Pancreas (tissue), 10 donors: Measurements from ENCODE around the gene CCDC51. TPM values are rescaled to one million over a fixed set of nuclear protein-coding genes. Genes with fewer than 3 reads are reported as not detected.

ENCODE experiments used
- ATAC-seq, 4 donors: fragments of 200-7000 bp; cut with Tn5 transposase; one replicate each; pipeline versions ENCODE4 v1.8.0 to v1.9.1; 2020; ENCODE audit warnings: mild to moderate bottlenecking in 4 of 4, moderate library complexity in 4 of 4
- DNase-seq, 6 donors: peaks; one replicate each; pipeline ENCODE4 v3.0.0-alpha.2; 2020
- FAIRE-seq: peaks from 2 replicates; lab custom pipeline; 2012; peaks lifted over from hg19 to GRCh38; lab: Jason Lieb, UNC
- H3K27ac ChIP-seq, 4 donors: fragments of 200-600 bp; sonication (generic); 1 replicate in 3 of 4; 2 replicates in 1 of 4; pipeline versions ENCODE4 v1.5.0 to v1.8.0; 2020
- H3K27me3 ChIP-seq, 4 donors: fragments of 200-600 bp; one replicate each; pipeline ENCODE4 v1.8.0; 2021
- H3K36me3 ChIP-seq, 3 donors: fragments of 200-600 bp; sonication (generic) in 1 of 3; one replicate each; pipeline versions ENCODE4 v1.5.0 to v1.8.0; 2020 to 2021
- H3K4me1 ChIP-seq, 3 donors: fragments of 200-600 bp; one replicate each; pipeline ENCODE4 v1.8.0; 2021
- H3K4me3 ChIP-seq, 4 donors: fragments of 200-600 bp; sonication (generic) in 2 of 4; one replicate each; pipeline versions ENCODE4 v1.5.0 to v1.8.0; 2020 to 2021
- H3K9me3 ChIP-seq, 4 donors: fragments of 200-600 bp; one replicate each; pipeline ENCODE4 v1.8.0; 2021
- WGBS, 2 donors: extraction: QIAGEN DNeasy Blood & Tissue Kit; methylation state at CpG; one replicate each; pipeline ENCODE4 v1.1.7; 2013; 5-methylcytosine and 5-hydroxymethylcytosine counted together
- intact Hi-C, 3 donors: fragments of 100-400 bp; cut with DNase I; formaldehyde crosslinking; loops; one replicate each; pipeline versions ENCODE4 v1.11.1 to v1.14.2; 2022
- polyA plus RNA-seq, 2 donors: library from polyadenylated mRNA; stranded (reverse); fragments of 200-250 nt; gene quantifications; one replicate each; pipeline ENCODE4 v1.2.3, GENCODE V29; 2013
- total RNA-seq, 6 donors: library from RNA; stranded (reverse); fragmentation: NEBNext Ultra II Directional in 4 of 6; extraction: Animal tissue kit (Norgen Biotek cat#: 25700) in 4 of 6; gene quantifications; one replicate each; pipeline versions ENCODE4 v1.2.1 to v1.2.4, GENCODE V29; 2021 to 2023
- TF ChIP-seq, protein P1 (sequence below), 4 donors: fragments of 200-600 bp; sonication (generic) in 3 of 4; IDR thresholded peaks; one replicate each; pipeline versions ENCODE4 v1.5.0 to v1.8.0; 2021; ENCODE audit warnings: antibody characterized with exemption in 4 of 4
- donor health status: healthy with polysubstance abuse.
- donor health status: DM: no; HTN: no; CAD: no; lungs with moderate emphysema.
- donor health status: DM: no; HTN: no; CAD: no.
- donor health status: control.
- donor health status: control.
- donor health status: Bipolar disorder and iron deficiency.
- donor health status: DM: yes; HTN: yes; CAD: no.
- donor health status: DM: no; HTN: no; CAD: no.
- donor health status: DM: no; HTN: no; CAD: no.
- donor health status: DM: yes; HTN: yes; CAD: no.

The CCDC51 gene
- total and polyA plus RNA-seq, 8 donors, result 1.6 to 5.8 (median 3.3) TPM

GRCh38 chr3:48466386-48467109 is 26.6 kb upstream of the CCDC51 start:
- ATAC-seq (peak; percentile 12 to 29 (median 16)), FAIRE-seq (no peak), DNase-seq (peak in 5 of 6 donors; percentile 66 to 89 (median 73))
- no peaks in the 10 kb centered on the region for H3K27me3 ChIP-seq
- H3K4me3 ChIP-seq, result peak overlapping the region; percentile 12 to 54 (median 38)
- peaks cover 22 to 39% (median 27%) of the 10 kb centered on the region in 3 donors for H3K4me1 ChIP-seq
- H3K9me3 ChIP-seq, result no peaks in the 10 kb centered on the region
- H3K27ac ChIP-seq, result peak overlapping the region; percentile 99 to 100 (median 100)
- TF ChIP-seq, protein P1, sequence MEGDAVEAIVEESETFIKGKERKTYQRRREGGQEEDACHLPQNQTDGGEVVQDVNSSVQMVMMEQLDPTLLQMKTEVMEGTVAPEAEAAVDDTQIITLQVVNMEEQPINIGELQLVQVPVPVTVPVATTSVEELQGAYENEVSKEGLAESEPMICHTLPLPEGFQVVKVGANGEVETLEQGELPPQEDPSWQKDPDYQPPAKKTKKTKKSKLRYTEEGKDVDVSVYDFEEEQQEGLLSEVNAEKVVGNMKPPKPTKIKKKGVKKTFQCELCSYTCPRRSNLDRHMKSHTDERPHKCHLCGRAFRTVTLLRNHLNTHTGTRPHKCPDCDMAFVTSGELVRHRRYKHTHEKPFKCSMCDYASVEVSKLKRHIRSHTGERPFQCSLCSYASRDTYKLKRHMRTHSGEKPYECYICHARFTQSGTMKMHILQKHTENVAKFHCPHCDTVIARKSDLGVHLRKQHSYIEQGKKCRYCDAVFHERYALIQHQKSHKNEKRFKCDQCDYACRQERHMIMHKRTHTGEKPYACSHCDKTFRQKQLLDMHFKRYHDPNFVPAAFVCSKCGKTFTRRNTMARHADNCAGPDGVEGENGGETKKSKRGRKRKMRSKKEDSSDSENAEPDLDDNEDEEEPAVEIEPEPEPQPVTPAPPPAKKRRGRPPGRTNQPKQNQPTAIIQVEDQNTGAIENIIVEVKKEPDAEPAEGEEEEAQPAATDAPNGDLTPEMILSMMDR (IDR thresholded peaks at IDR 0.05), result no peak
- intact Hi-C loops, result loop anchor here in 1 of 3 donors (5.0 kb wide), 1 partner anchor 86 kb away; no protein-coding TSS in a partner anchor
- no peaks in the 10 kb centered on the region for H3K36me3 ChIP-seq
- 11 to 12% methylated on average over 17 to 19 of the region's 19 CpGs for WGBS, 2 donors

GRCh38 chr3:48465531-48466378 is 25.8 kb upstream of the CCDC51 start:
- peak; percentile 90 to 100 (median 98) for DNase-seq
- 1% methylated on average over 15 to 21 of the region's 21 CpGs for whole genome bisulfite sequencing, 2 donors
- no peaks in the 10 kb centered on the region for H3K9me3 ChIP-seq
- intact Hi-C loops, result loop anchor here in 1 of 3 donors (5.0 kb wide), 1 partner anchor 87 kb away; no protein-coding TSS in a partner anchor
- peak; percentile 89 to 95 (median 92) for ATAC-seq
- H3K27ac ChIP-seq, result peak overlapping the region; percentile 99 to 100 (median 100)
- peak overlapping the region; percentile 12 to 54 (median 38) for H3K4me3 ChIP-seq
- peaks cover 22 to 35% (median 27%) of the 10 kb centered on the region in 3 donors for H3K4me1 ChIP-seq
- FAIRE-seq, result peak; percentile 88
- TF ChIP-seq, protein P1 (IDR thresholded peaks at IDR 0.05), result peak in 3 of 4 donors; percentile 50 to 57 (median 51)
- no peaks in the 10 kb centered on the region for H3K27me3 ChIP-seq
- H3K36me3 ChIP-seq, result peaks cover 0 to 3% (median 3%) of the 10 kb centered on the region in 3 donors

GRCh38 chr3:48465237-48465530 is 25.3 kb upstream of the CCDC51 start:
- FAIRE-seq, result no peak

GRCh38 chr3:48464713-48465221 is 24.8 kb upstream of the CCDC51 start:
- H3K4me1 ChIP-seq, result peaks cover 22 to 30% (median 27%) of the 10 kb centered on the region in 3 donors
- no peak for FAIRE-seq
- ATAC-seq, result no peak
- peak in 4 of 6 donors; percentile 35 to 86 (median 54) for DNase-seq
- H3K4me3 ChIP-seq, result no peak overlapping the region
- no peaks in the 10 kb centered on the region for H3K9me3 ChIP-seq
- TF ChIP-seq, protein P1 (IDR thresholded peaks at IDR 0.05), result no peak
- H3K36me3 ChIP-seq, result peaks cover 0 to 11% (median 5%) of the 10 kb centered on the region in 3 donors
- intact Hi-C loops, result loop anchor here in 2 of 3 donors (5.0 kb wide), 2 partner anchors 83 to 88 kb away; no protein-coding TSS in a partner anchor
- peak overlapping the region; percentile 99 to 100 (median 100) for H3K27ac ChIP-seq
- WGBS, 2 donors, result 89 to 91% methylated on average over 17 of the region's 17 CpGs
- no peaks in the 10 kb centered on the region for H3K27me3 ChIP-seq

More at GRCh38 chr3:48465237-48465530, 25.3 kb upstream of the CCDC51 start:
- H3K9me3 ChIP-seq, result no peaks in the 10 kb centered on the region
- H3K36me3 ChIP-seq, result peaks cover 0 to 7% (median 5%) of the 10 kb centered on the region in 3 donors
- no peaks in the 10 kb centered on the region for H3K27me3 ChIP-seq
- intact Hi-C loops, result loop anchor here in 1 of 3 donors (5.0 kb wide), 1 partner anchor 87 kb away; no protein-coding TSS in a partner anchor
- 2 to 5% methylated on average over 7 of the region's 7 CpGs for WGBS, 2 donors
- DNase-seq (no peak), ATAC-seq (peak in 1 of 4 donors; percentile 1)
- H3K4me1 ChIP-seq, result peaks cover 22 to 30% (median 27%) of the 10 kb centered on the region in 3 donors
- H3K27ac ChIP-seq, result peak overlapping the region; percentile 99 to 100 (median 100)
- TF ChIP-seq, protein P1 (IDR thresholded peaks at IDR 0.05), result no peak
- no peak overlapping the region for H3K4me3 ChIP-seq
